ENCODE results near the gene OR56B4. TPM values are rescaled to one million over a fixed set of nuclear protein-coding genes. Genes with fewer than 3 reads are reported as not detected.

OR56B4 gene
- total RNA-seq, 1 donor from 2014 or later, result not detected

- no peak overlapping the region for H3K4me3 ChIP-seq (ENCODE audit: low read depth, low read length)
- TF ChIP-seq CTCF (conservative IDR thresholded peaks at IDR 0.05; ENCODE audit: low read depth, low read length), result no peak
- DNase-seq (ENCODE audit: low read depth), result no peak
Observed at GRCh38 chr11:6084587-6084986, 22.9 kb upstream of the OR56B4 start.

GRCh38 chr11:6094186-6094585 is 13.3 kb upstream of the OR56B4 start:
- H3K4me3 ChIP-seq (ENCODE audit: low read depth, low read length), result no peak overlapping the region
- no peak for DNase-seq (ENCODE audit: low read depth)
- TF ChIP-seq CTCF (conservative IDR thresholded peaks at IDR 0.05; ENCODE audit: low read depth, low read length), result no peak

- no peak for DNase-seq (ENCODE audit: low read depth)
- no peak overlapping the region for H3K4me3 ChIP-seq (ENCODE audit: low read depth, low read length)
- no peak for TF ChIP-seq CTCF (conservative IDR thresholded peaks at IDR 0.05; ENCODE audit: low read depth, low read length)
Observed at GRCh38 chr11:6095798-6096197, 11.7 kb upstream of the OR56B4 start.

GRCh38 chr11:6096417-6096816 is 11.1 kb upstream of the OR56B4 start:
- H3K4me3 ChIP-seq (ENCODE audit: low read depth, low read length), result no peak overlapping the region
- TF ChIP-seq CTCF (conservative IDR thresholded peaks at IDR 0.05; ENCODE audit: low read depth, low read length), result no peak
- no peak for DNase-seq (ENCODE audit: low read depth)

GRCh38 chr11:6099577-6099976 is 7.9 kb upstream of the OR56B4 start:
- TF ChIP-seq CTCF (conservative IDR thresholded peaks at IDR 0.05; ENCODE audit: low read depth, low read length), result no peak
- H3K4me3 ChIP-seq (ENCODE audit: low read depth, low read length), result no peak overlapping the region
- no peak for DNase-seq (ENCODE audit: low read depth)

- no peak overlapping the region for H3K4me3 ChIP-seq (ENCODE audit: low read depth, low read length)
- no peak for TF ChIP-seq CTCF (conservative IDR thresholded peaks at IDR 0.05; ENCODE audit: low read depth, low read length)
- no peak for DNase-seq (ENCODE audit: low read depth)
Observed at GRCh38 chr11:6110011-6110410, 2.5 kb downstream of the OR56B4 start.

GRCh38 chr11:6111673-6112072 is 4.2 kb downstream of the OR56B4 start:
- no peak for TF ChIP-seq CTCF (conservative IDR thresholded peaks at IDR 0.05; ENCODE audit: low read depth, low read length)
- no peak for DNase-seq (ENCODE audit: low read depth)

More at GRCh38 chr11:6111673-6112072, 4.2 kb downstream of the OR56B4 start:
- no peak overlapping the region for H3K4me3 ChIP-seq (ENCODE audit: low read depth, low read length)

All from epithelial cell of proximal tubule (primary cell).